Right atrium auricular region (tissue), 2 donors: ENCODE results near the gene TFCP2L1. TPM values are rescaled to one million over a fixed set of nuclear protein-coding genes. Genes with fewer than 3 reads are reported as not detected.

Source experiments
- DNase-seq: peaks from one replicate; pipeline ENCODE4 v3.0.0-alpha.2; 2019; ENCODE audit warnings: low spot score
- H3K27ac ChIP-seq, 2 donors: fragments of 200-600 bp; sonication (generic); 1 replicate in 1 of 2; 2 replicates in 1 of 2; pipeline ENCODE4 v1.5.1; 2016 to 2019
- H3K27me3 ChIP-seq, 2 donors: fragments of 200-600 bp; sonication (generic); one replicate each; pipeline versions ENCODE4 v1.5.1 to v1.6.0; 2017 to 2019
- H3K36me3 ChIP-seq: fragments of 200-600 bp; sonication (generic); one replicate; pipeline ENCODE4 v1.5.1; 2016
- H3K4me1 ChIP-seq, 2 donors: fragments of 200-600 bp; sonication (generic); one replicate each; pipeline versions ENCODE4 v1.5.1 to v1.6.0; 2017 to 2019
- H3K4me3 ChIP-seq, 2 donors: fragments of 200-600 bp; sonication (generic); 1 replicate in 1 of 2; 2 replicates in 1 of 2; pipeline ENCODE4 v1.5.1; 2017 to 2019; ENCODE audit warnings: mild to moderate bottlenecking in 1 of 2, moderate library complexity in 1 of 2
- H3K9me3 ChIP-seq, 2 donors: fragments of 200-600 bp; sonication (generic); one replicate each; pipeline ENCODE4 v1.5.1; 2019
- CTCF ChIP-seq, 2 donors: fragments of 200-600 bp; sonication (generic); IDR thresholded peaks; one replicate each; pipeline ENCODE4 v1.5.1; 2019; ENCODE audit warnings: antibody characterized with exemption in 2 of 2
- total RNA-seq, 2 donors: library from RNA; depleted of rRNA; stranded (reverse); fragments of >200 nt; gene quantifications; one replicate each; pipeline ENCODE4 v1.1.0, GENCODE V29; 2016

TFCP2L1 gene
- total RNA-seq, 2 donors from 2014 or later, result 0.28 to 0.44 TPM

GRCh38 chr2:121256720-121257479 is 28.1 kb downstream of the TFCP2L1 start:
- no peak for DNase-seq
- Histone ChIP-seq H3K9me3 (no peaks in the 10 kb centered on the region), H3K4me3 (no peak overlapping the region), H3K4me1 (no peaks in the 10 kb centered on the region), H3K36me3 (no peaks in the 10 kb centered on the region), H3K27me3 (no peaks in the 10 kb centered on the region), H3K27ac (no peak overlapping the region)
- TF ChIP-seq CTCF (IDR thresholded peaks at IDR 0.05), result no peak

- DNase-seq, result no peak
- H3K4me3 ChIP-seq, result no peak overlapping the region
- H3K27me3 ChIP-seq, result no peaks in the 10 kb centered on the region
- no peaks in the 10 kb centered on the region for H3K9me3 ChIP-seq
- H3K27ac ChIP-seq, result no peak overlapping the region
- H3K36me3 ChIP-seq, result no peaks in the 10 kb centered on the region
- H3K4me1 ChIP-seq, result no peaks in the 10 kb centered on the region
- TF ChIP-seq CTCF (IDR thresholded peaks at IDR 0.05), result no peak
Observed at GRCh38 chr2:121255358-121255757, 29.6 kb downstream of the TFCP2L1 start.

- no peaks in the 10 kb centered on the region for H3K36me3 ChIP-seq
- H3K27me3 ChIP-seq, result no peaks in the 10 kb centered on the region
- no peak for DNase-seq
- no peaks in the 10 kb centered on the region for H3K9me3 ChIP-seq
- H3K4me1 ChIP-seq, result no peaks in the 10 kb centered on the region
- TF ChIP-seq CTCF (IDR thresholded peaks at IDR 0.05), result no peak
- no peak overlapping the region for H3K27ac ChIP-seq
- no peak overlapping the region for H3K4me3 ChIP-seq
Observed at GRCh38 chr2:121254748-121255147, 30.3 kb downstream of the TFCP2L1 start.

- H3K36me3 ChIP-seq, result no peaks in the 10 kb centered on the region
- no peaks in the 10 kb centered on the region for H3K9me3 ChIP-seq
- H3K4me1 ChIP-seq, result no peaks in the 10 kb centered on the region
- no peak overlapping the region for H3K27ac ChIP-seq
- no peak for TF ChIP-seq CTCF (IDR thresholded peaks at IDR 0.05)
- no peak overlapping the region for H3K4me3 ChIP-seq
- no peak for DNase-seq
- H3K27me3 ChIP-seq, result no peaks in the 10 kb centered on the region
Observed at GRCh38 chr2:121253674-121254240, 31.2 kb downstream of the TFCP2L1 start.

- TF ChIP-seq CTCF (IDR thresholded peaks at IDR 0.05), result no peak
- no peaks in the 10 kb centered on the region for H3K36me3 ChIP-seq
- DNase-seq, result no peak
- no peak overlapping the region for H3K27ac ChIP-seq
- H3K4me3 ChIP-seq, result no peak overlapping the region
- no peaks in the 10 kb centered on the region for H3K27me3 ChIP-seq
- no peaks in the 10 kb centered on the region for H3K4me1 ChIP-seq
- no peaks in the 10 kb centered on the region for H3K9me3 ChIP-seq
Observed at GRCh38 chr2:121253021-121253673, 31.9 kb downstream of the TFCP2L1 start.
